ENCODE data around the gene BUD13.

Gene BUD13

DNA sequence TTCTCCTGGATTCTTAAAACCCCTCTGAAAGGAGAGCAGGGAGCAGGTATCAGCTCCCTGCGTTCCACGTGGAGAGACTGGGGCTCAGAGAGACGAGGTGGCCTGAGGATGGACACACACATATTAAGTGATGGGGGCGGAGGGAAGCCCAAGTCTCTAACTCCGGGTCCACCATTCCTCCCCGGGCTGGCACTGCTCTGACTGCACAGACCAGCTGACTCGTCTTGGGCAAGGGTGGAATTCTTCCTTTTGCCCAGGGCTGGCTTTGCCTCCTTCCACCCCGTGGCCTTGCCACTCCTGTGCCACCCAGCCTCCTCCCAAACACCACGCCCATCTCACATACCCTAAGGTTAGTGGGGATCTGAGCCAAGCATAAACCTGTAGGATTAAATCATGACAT lies 65.0 kb downstream of the BUD13 start:
- H3K9me3 ChIP-seq (ENCODE audit: low read length) = no peaks in the 10 kb centered on the region
- H3K4me3 ChIP-seq (ENCODE audit: low read depth, low read length, poor library complexity, severe bottlenecking) = no peak overlapping the region
- no peak for TF ChIP-seq EZH2 (IDR thresholded peaks at IDR 0.05; ENCODE audit: borderline replicate concordance, low read length)
- TF ChIP-seq, protein P1, sequence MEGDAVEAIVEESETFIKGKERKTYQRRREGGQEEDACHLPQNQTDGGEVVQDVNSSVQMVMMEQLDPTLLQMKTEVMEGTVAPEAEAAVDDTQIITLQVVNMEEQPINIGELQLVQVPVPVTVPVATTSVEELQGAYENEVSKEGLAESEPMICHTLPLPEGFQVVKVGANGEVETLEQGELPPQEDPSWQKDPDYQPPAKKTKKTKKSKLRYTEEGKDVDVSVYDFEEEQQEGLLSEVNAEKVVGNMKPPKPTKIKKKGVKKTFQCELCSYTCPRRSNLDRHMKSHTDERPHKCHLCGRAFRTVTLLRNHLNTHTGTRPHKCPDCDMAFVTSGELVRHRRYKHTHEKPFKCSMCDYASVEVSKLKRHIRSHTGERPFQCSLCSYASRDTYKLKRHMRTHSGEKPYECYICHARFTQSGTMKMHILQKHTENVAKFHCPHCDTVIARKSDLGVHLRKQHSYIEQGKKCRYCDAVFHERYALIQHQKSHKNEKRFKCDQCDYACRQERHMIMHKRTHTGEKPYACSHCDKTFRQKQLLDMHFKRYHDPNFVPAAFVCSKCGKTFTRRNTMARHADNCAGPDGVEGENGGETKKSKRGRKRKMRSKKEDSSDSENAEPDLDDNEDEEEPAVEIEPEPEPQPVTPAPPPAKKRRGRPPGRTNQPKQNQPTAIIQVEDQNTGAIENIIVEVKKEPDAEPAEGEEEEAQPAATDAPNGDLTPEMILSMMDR (IDR thresholded peaks at IDR 0.05; ENCODE audit: low read length) = no peak
- H3F3A ChIP-seq (ENCODE audit: insufficient read depth, low read length) = no peaks in the 10 kb centered on the region
- H3K9me2 ChIP-seq (ENCODE audit: low read depth, low read length) = no peaks in the 10 kb centered on the region
- no peak overlapping the region for H3K4me2 ChIP-seq (ENCODE audit: low read length)
- no peak overlapping the region for H2AFZ ChIP-seq (ENCODE audit: low read length)
- H3K27me3 ChIP-seq (ENCODE audit: insufficient read depth, low read length) = no peaks in the 10 kb centered on the region
- no peaks in the 10 kb centered on the region for H3K36me3 ChIP-seq (ENCODE audit: insufficient read depth, low read length)
- no peak overlapping the region for H3K9ac ChIP-seq (ENCODE audit: low read length)
- H3K27ac ChIP-seq (ENCODE audit: low read depth, low read length, poor library complexity, severe bottlenecking) = no peak overlapping the region
- H4K20me1 ChIP-seq (ENCODE audit: insufficient read depth, low read length) = no peaks in the 10 kb centered on the region
- no peaks in the 10 kb centered on the region for H3K79me2 ChIP-seq (ENCODE audit: insufficient read depth, low read length)
- no peaks in the 10 kb centered on the region for H3K4me1 ChIP-seq (ENCODE audit: insufficient read depth, low read length, severe bottlenecking)

DNA sequence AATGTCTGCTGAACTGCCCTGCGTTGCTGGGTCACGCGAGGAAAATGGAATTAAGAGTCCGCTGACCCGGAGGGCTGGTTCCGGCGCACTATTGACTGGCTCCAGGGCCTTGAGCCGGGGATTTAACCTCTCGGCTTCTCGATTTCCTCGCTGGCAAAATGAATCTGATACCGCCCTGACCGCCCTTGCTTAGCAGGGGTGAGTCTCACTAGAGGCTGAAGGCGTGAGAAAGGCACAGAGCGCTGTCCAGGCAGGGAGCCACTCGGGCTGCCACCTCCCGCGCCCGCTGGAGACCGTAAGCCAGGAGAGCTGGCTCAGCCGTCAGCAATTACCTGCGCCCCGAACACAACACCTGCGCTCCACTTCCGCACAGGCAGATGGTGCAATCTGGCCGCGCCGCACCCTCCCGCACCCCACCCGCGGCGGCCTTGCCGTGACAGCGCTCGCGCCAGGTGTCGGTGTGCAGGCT lies 65.6 kb downstream of the BUD13 start:
- Histone ChIP-seq H3K9ac (ENCODE audit: low read length) (no peak overlapping the region), H4K20me1 (ENCODE audit: insufficient read depth, low read length) (no peaks in the 10 kb centered on the region), H3K4me1 (ENCODE audit: insufficient read depth, low read length, severe bottlenecking) (no peaks in the 10 kb centered on the region), H3K36me3 (ENCODE audit: insufficient read depth, low read length) (no peaks in the 10 kb centered on the region), H3K4me2 (ENCODE audit: low read length) (no peak overlapping the region), H3K79me2 (ENCODE audit: insufficient read depth, low read length) (no peaks in the 10 kb centered on the region), H3F3A (ENCODE audit: insufficient read depth, low read length) (no peaks in the 10 kb centered on the region), H3K27ac (ENCODE audit: low read depth, low read length, poor library complexity, severe bottlenecking) (no peak overlapping the region), H3K4me3 (ENCODE audit: low read depth, low read length, poor library complexity, severe bottlenecking) (no peak overlapping the region), H3K9me2 (ENCODE audit: low read depth, low read length) (no peaks in the 10 kb centered on the region), H3K27me3 (ENCODE audit: insufficient read depth, low read length) (no peaks in the 10 kb centered on the region), H2AFZ (ENCODE audit: low read length) (no peak overlapping the region), H3K9me3 (ENCODE audit: low read length) (no peaks in the 10 kb centered on the region)
- TF ChIP-seq, protein P1 (IDR thresholded peaks at IDR 0.05; ENCODE audit: low read length) = no peak
- no peak for TF ChIP-seq EZH2 (IDR thresholded peaks at IDR 0.05; ENCODE audit: borderline replicate concordance, low read length)

DNA sequence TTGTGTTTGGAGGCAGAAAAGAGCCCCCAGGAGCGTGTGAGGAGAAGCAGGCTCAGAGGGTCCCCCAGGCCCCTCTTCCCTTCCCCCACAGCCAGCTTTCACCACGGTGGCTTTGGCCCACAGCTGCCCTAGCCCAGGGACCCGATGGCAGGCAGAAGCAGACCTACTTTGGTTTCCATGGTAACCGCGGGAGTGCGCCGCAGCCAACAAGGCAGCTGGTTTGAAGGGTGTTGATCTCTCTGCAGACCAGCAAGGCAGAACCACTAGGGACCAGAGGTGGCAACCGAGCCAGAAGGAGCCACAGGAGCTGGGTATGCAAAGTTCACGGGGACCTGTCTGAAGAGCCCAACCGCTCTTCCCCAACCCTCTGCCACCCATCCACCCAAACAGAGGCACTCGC lies 69.4 kb downstream of the BUD13 start:
- no peaks in the 10 kb centered on the region for H3K4me1 ChIP-seq (ENCODE audit: insufficient read depth, low read length, severe bottlenecking)
- no peaks in the 10 kb centered on the region for H3K27me3 ChIP-seq (ENCODE audit: insufficient read depth, low read length)
- no peak overlapping the region for H3K9ac ChIP-seq (ENCODE audit: low read length)
- H3K9me2 ChIP-seq (ENCODE audit: low read depth, low read length) = no peaks in the 10 kb centered on the region
- H2AFZ ChIP-seq (ENCODE audit: low read length) = no peak overlapping the region
- no peak overlapping the region for H3K27ac ChIP-seq (ENCODE audit: low read depth, low read length, poor library complexity, severe bottlenecking)
- H3K4me3 ChIP-seq (ENCODE audit: low read depth, low read length, poor library complexity, severe bottlenecking) = no peak overlapping the region
- no peaks in the 10 kb centered on the region for H3K79me2 ChIP-seq (ENCODE audit: insufficient read depth, low read length)
- no peak overlapping the region for H3K4me2 ChIP-seq (ENCODE audit: low read length)
- no peaks in the 10 kb centered on the region for H4K20me1 ChIP-seq (ENCODE audit: insufficient read depth, low read length)
- no peaks in the 10 kb centered on the region for H3K9me3 ChIP-seq (ENCODE audit: low read length)
- no peaks in the 10 kb centered on the region for H3F3A ChIP-seq (ENCODE audit: insufficient read depth, low read length)
- no peak for TF ChIP-seq EZH2 (IDR thresholded peaks at IDR 0.05; ENCODE audit: borderline replicate concordance, low read length)
- TF ChIP-seq, protein P1 (IDR thresholded peaks at IDR 0.05; ENCODE audit: low read length) = no peak
- no peaks in the 10 kb centered on the region for H3K36me3 ChIP-seq (ENCODE audit: insufficient read depth, low read length)

Data from OCI-LY1 (cell line).